Fibroblast of skin of right quadriceps (primary cell): ENCODE data around the gene FUT8.
"Not testable (repeated sequence)": the region's sequence is repeated elsewhere in the genome, so short reads cannot be mapped to it uniquely, and the experiment has no call there.

Experiments used
- DNase-seq: peaks from one replicate; pipeline ENCODE4 v3.0.0-alpha.2; 2013

Gene FUT8

DNA sequence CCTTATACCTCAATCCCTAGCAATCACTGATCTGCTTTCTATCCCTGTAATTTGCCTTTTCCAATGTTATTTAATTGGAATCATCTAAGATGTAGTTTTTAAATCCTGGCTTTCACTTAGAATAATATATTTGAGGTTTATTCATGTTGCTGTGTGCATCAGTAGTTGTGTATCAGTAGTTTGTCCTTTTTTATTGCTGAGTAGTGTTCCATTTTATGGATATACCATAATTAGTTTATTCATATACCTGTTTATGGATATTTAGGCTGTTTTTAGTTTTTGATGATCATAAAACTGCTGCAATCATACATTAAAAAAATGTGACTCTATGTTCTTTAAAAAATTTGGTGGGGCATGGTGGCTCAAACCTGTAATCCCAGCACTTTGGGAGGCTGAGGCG lies 43.7 kb downstream of the FUT8 start:
- no peak for DNase-seq

DNA sequence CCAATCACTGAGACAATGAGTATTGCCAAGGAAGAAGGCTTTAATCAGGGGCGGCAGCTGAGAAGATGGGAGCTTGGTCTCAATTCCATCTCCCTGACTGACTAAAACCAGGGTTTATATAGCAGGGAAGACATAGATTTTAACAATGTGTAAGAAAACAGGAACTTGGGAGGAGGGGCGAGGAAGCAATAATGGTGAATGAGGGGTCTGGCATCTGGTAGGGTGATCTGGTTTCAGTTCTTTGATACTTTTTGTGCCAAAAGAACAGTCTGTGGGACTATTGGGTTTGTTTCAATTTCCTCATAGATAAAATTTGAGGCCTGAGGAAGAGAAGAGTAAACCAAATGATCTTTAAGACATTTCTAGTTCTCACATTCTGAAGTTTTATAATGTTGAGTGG lies 49.2 kb downstream of the FUT8 start:
- peak; percentile 40 for DNase-seq

DNA sequence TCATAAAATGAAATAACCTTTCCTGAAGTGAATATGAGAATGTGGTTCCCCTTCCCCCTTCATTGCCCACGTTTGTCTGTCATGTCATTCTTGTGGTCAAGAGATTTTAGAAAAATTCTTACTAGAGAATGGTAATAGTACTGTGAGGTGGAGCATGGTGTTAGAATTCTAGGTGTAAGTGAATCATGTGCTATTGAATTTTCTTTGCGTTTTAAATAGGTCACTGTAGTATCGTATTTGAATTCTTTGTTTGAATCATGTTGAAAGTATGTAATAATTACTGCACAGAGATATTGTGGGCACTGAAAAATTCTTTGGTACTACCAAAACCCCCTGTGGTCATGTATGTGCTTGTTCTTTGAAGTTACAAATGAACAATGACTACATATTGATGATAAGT lies 49.9 kb downstream of the FUT8 start:
- peak; percentile 88 for DNase-seq

DNA sequence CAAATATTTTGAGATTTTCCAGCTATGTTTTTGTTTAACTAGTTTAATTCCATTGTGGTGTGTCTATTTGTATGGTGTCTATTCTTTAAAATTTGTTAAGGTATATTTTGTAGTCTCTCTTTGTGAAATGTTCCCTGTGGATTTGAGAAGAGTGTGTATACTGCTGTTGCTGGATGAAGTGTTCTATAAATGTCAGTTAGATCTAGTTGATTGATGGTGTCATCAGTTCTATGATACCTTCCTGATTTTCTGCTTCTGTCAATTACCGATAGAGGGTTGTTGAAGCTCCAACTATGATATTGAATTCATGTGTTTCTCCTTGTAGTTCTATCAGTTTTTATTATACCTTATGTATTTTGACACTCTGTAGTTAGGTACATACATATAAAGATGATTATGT lies 53.1 kb downstream of the FUT8 start:
- DNase-seq, result no peak

DNA sequence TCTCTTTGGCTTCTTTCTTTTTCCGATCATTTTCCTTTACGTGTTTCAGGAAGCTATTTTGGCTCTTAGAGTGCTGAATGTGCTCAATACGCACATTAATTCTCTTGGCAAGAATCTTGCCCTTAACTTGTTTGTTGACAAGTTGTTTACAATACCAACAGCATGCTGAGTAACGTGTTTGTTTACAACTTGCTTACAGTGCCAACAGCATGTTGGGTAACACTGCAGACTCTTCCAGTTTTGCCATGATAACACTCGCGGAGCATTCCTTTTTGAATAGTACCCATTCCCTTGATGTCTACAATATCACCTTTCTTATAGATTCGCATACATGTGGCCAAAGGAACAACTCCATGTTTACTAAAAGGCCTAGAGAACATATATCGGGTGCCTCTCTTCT lies 55.4 kb downstream of the FUT8 start:
- not testable (repeated sequence) for DNase-seq

DNA sequence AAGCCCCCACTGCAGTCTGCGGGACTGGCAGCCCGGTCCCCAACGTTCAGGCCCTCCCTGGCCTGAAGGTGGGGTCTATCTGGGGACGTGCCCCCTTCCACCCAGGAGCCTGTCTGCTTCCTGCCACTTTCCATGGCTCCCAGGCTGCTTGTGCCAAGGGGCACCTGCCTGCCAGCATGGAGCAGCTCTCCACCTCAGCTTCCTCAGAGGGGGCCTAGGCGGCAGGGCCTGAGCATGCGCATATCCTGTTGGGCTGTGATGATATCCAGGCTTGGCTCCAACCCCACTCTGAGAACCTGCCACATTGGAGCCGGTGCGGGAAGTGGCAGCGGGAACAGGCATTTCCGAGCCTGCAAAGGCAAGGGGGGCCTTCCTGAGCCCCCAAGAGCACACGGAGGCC lies 57.4 kb downstream of the FUT8 start:
- DNase-seq, result no peak

DNA sequence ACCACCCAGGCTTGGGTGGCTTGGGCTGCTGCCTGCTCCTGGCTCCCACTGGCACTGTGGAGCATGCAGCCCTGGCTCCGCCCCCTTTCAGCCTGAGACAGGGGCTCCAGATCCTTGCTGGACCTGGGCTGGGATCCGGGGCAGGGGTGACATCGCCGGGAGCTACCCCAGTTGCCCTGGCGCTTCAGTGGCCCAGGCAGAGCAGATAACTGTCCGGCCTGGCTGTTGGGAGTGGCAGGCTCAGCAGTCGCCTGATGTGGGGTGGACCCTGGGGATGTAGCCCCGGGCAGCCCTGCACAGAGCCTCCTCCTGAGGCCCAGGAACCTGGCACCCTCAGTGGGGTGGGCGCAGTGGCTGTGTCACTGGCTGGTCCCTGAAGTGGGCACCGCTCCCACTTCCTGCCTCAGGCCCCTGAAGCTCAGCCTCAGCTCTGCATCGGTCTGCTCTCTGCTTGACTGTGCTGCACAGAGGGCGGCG lies 57.9 kb downstream of the FUT8 start:
- DNase-seq, result no peak

DNA sequence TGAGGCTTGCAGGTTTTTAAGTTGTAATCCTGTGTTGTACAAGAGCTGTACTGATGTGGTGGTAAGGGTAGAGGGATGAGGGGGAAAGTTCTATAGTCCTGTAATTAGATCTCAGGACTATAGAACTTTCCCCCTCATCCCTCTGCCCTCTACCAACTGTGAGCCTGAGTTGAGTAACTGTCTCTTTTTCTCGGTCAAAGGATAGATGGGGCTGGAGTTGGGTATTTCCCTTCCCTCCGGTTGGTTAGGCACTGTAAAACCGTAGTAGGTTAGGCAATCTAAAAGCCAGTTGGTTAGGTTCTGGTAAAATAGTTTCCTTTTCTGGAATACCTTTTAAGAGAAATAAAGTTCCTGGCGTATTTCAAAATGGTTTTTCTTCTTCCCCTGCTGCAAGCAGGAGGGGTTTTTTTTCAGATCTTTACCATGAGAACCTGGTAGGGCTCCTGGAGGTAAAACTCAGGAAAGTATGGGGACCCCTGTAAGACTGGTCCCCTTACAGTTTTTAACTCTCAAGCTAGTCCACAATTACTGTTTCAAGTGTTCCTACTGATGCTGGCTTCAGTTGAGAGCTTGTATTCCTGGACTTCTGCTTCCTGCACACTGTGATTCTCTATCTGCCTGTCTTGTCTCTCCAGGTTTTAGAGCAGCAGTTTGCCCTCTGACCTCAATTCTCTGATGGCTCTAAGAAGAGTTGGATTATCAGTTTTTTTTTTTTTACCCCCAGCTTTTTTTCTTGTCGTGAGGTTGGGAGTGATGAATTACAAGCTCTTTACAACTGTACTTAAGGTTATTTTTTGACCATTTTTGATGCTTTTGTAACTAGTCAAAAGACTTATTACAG lies 58.7 kb downstream of the FUT8 start:
- DNase-seq, result no peak

DNA sequence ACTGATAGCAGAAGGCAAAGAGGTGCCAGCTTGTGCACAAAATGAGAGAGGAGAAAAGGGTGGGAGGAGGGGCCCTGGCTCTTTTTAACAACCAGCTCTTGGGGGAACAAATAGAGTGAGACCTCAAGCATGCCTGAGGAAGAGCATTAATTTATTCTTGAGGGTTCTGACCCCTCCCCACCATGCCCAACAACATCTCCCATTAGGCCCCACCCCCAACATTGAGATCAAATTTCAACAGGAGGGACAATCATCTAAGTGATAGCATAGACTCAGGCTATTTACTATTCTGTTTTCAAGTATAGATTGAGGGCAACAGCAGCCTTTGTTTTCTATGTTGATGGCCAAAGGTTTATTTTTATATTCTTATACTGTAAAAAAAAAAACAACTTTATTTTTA lies 59.7 kb downstream of the FUT8 start:
- DNase-seq, result no peak

DNA sequence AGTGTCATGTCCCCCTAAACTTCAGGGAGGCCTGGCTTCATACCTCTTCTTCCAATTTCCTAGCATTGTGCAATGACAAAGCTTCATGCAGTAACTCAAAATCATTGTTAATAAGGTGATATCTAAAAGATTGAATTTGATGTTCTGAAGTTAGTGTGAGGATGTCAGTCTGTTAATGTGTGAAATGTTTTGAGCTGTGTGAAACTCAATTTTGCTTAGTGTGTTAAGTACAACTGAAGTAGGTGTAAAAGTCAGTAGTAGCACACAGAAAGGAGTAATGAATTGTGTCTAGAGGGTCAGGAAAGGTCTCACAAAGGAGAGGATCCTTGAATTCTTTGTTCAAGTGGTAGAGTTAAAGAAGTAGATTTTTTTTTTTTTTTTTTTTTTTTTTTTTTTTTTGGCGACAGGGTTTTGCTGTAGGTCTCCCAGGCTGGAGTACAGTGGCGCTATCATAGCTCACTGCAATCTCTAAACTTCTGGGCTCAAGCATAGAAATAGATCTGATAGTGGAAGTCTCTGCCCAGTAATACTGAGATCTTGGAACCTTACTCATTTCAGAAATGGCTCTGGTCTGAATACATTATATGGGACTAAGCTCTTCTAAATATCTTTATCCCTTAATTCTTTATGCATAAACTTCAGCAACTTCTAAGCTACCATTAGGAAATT lies 63.9 kb downstream of the FUT8 start:
- no peak for DNase-seq

DNA sequence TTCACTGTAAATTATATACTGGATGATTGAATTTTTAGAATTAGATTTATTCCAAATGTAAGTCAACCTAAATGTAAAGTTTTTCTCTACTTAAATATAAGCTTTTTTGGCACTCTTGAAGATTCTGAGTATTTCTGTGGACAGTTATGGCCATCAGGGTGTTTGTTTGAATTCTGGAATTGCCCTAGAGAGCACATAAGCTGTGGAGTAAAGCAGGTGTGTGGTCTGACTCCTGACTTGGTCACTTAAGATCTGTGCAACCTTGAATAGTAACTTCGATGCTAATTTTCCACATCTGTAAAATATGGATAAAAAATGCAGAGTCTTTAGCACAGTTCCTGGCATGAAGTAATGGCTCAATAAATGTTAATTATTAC lies 64.4 kb downstream of the FUT8 start:
- DNase-seq, result no peak

DNA sequence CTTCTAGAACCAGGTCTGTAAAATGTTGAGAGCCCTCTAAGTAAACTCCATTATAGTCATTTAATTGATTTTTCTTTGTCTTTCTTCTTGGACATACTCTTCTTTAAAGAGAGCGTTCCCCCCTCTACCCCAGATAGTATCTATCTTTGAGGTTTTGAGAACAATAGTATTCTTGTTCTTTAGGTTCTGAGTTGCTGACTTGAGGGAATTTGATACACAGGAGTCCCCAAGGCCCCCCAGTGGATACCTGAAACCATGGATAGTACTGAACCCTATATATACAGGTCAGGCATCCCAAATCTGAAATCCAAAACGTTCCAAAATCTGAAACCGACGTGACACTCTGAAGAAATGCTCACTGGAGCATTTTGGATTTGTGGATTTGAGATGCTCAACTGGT lies 65.5 kb downstream of the FUT8 start:
- DNase-seq, result no peak

DNA sequence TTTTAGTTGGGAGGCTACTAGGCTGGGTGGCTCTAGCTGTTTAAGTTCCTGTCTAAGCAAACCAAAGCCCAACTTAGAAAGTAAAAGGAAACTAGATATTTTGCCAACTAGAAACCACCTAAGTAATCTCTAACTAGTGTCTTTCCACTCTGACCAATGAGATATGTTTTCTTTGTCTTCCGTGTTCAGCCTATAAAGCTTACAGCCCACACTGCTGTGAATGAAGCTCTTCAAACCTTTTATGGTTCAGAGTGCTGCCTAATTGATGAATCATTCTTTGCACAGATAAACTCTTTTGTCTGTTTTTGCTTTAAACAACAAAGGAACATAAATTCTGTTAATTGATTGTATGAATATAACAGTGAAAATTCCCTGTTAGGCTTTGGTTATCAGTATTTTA lies 66.1 kb downstream of the FUT8 start:
- peak; percentile 63 for DNase-seq

DNA sequence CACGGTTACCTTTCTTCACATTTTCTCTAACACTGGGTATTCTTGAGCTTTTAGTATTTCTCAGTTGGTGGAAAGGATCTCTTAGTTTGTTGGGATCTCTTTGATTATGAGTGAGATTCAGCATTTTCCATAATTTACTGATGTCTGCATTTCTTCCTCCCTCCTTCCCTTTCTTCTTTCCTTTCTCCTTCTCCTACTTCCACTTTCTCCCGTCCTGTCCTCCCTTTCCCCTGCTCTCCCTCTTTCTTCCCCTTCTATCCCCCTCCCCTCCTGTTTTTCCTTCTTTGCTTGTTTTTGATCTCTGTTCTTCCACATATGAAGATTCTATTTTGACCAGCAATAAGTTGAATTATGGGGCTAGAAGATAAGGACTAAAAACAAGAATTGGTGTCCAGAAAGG lies 66.9 kb downstream of the FUT8 start:
- no peak for DNase-seq

DNA sequence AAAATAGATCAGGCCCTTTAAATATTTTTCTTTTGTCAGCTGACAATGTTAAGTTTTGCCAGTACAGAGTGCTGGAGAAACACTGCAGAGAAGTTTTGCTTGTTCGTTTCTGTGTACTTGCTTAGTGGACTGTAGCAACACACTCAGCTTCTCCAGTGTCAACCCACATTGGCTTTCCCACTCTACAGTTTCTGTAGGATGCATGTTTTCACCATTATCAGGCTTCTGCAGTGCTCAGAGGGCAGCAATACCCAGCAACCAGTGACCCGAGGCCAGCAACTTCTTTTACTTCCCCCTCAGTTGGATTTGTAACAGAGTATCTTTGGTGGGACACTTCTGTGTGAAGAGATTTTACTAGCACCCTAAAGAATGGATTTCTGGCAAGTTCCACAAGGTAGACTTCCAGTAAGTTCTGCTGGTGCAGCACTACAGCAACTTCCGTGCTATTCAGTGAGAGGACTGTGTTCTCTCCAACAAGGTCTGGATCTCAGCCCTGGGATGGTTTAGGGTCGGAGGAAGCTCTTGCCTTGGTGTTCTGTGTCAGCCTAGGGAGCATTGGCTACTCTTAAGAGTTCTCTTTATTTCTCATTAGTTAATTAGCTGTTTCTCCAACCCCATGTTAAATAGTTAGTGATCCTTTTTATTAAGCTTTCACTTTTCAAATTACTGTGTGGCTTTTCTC lies 70.4 kb downstream of the FUT8 start:
- no peak for DNase-seq

DNA sequence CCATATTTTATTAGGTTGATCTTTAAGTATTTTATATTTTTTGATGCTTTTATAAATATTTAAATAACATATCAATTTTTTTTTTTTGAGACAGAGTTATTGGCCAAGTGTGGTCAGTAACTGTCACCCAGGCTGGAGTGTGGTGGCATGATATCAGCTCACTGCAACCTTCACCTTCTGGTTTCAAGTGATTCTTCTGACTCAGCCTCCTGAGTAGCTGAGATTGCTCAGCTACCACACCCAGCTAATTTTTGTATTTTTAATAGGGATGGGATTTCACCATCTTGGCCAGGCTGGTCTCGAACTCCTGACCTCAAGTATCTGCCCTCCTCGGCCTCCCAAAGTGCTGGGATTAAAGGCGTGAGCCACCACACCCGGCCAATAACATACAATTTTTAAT lies 71.1 kb downstream of the FUT8 start:
- DNase-seq, result no peak

DNA sequence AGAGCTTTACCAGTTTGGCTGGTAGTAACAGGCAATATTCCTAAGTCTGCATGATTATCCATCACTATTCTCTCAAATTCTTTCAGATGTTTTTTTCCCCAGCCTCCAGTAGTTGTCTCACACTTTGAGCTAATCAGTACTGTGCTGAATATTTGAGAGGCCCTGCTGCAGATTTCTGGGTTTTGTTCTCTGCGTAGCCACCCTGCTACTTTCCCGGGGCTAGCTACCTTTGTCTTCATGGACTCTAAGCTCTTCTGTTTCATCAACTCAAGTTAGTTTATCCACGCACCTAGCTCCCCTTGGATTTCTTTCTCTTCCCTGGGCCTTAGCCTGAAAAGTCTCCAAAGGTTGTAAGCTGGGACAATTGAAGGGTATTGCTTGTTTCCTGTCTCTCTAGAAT lies 73.0 kb downstream of the FUT8 start:
- no peak for DNase-seq

DNA sequence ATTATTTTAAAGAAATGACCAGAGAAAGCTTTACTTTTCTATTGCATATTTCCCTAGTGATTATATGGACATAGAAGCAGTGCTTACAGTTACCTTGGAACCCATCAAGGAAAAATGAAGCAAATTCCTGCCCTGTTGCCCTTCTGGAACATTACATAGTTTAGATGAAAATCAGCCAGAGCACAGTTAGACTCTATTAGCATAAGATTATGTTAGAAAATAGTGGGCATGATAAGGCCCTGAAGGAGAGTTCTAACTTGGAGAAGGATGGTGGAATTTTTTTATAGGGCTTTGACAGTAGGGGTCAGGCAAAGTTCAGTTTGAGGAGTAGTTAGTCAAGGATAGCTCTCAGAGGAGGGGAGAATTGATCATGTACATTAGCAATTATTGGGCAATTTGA lies 74.3 kb downstream of the FUT8 start:
- DNase-seq, result no peak

DNA sequence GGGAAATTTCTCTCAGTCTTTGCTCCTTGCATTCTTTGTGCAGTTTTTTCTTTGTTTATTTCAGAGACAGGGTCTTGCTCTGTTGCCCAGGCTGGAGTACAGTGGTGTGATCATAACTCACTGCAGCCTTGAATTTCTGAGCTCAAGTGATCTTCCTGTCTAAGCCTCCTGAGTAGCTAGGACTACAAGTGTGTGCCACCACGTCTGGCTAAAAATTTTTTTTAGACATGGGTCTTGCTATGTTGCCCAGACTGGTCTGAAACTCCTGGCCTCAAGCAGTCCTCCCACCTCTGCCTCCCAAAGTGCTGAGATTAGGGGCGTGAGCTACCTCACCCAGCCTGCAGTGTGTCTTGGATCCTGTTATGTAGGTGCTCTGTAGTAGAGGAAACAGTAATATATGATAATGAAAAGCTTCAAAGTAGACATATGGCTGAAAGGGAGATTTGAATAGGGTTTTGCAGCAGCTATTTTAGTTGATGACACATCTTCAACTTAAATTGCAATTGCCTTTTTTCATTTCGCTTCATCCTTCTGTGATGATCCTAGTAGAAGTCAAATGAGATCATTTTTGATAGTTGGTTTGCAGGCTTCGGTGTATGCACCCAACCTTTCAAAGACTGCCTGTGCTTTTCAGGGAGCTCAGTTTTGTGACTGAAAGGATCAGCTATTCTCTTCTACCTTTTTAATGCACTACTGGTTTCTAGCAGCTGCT lies 75.4 kb downstream of the FUT8 start:
- no peak for DNase-seq

DNA sequence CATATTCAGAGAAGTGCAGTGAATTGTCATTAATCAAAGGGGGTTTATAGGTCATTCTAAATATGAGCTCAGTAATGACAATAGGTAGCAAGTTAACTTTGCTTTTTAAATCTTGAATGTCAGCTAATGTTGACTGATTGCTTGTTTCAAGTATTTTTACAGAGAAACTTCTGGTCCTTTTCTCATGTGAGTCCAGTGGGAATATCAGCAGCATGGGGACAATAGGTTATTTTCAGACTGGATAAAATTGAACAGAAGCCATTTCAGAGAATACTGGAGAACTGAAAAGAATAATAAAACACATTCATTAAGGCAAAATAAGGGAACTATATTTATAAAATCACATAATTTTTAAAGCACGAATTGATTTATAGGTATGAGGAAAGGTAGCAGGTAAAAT lies 78.7 kb downstream of the FUT8 start:
- DNase-seq, result no peak

DNA sequence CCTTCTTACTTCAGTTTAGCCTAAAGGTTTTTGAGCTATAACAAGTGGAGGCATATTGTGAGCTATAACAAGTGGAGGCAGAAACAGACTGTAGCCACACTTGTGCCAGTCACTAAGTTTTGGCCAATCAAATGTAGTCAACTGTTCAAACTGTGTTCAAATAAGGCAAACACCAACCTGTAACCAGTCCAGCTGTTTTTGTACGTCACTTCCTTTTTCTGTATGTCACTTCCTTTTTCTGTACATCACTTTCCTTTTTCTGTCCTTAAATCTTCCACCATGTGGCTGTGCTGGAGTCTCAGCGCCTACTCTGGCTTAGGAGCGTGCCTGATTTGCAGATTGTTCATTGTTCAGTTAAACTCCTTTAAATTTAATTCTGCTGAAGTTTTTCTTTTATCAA lies 79.7 kb downstream of the FUT8 start:
- no peak for DNase-seq

DNA sequence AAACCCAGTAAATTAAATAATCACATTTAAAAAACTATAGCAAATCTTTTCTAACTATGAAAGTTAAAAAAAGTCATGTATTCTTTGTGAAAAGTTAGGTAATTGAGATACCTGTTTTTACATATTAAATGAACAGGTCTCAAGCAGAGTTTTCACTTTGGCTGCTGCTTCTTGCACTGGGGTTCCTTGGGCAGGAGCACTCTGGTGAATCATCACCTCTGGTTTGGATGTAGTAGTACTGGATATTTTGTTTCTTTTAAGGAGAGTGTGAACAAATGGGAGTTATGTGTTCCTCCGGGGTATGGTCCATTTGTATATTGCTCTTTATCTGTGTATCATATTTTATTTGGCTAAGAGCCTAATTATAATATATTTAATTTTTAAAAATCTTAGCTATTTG lies 82.7 kb downstream of the FUT8 start:
- DNase-seq, result no peak
